ENCODE results near the gene GBA2.

The GBA2 gene

DNA sequence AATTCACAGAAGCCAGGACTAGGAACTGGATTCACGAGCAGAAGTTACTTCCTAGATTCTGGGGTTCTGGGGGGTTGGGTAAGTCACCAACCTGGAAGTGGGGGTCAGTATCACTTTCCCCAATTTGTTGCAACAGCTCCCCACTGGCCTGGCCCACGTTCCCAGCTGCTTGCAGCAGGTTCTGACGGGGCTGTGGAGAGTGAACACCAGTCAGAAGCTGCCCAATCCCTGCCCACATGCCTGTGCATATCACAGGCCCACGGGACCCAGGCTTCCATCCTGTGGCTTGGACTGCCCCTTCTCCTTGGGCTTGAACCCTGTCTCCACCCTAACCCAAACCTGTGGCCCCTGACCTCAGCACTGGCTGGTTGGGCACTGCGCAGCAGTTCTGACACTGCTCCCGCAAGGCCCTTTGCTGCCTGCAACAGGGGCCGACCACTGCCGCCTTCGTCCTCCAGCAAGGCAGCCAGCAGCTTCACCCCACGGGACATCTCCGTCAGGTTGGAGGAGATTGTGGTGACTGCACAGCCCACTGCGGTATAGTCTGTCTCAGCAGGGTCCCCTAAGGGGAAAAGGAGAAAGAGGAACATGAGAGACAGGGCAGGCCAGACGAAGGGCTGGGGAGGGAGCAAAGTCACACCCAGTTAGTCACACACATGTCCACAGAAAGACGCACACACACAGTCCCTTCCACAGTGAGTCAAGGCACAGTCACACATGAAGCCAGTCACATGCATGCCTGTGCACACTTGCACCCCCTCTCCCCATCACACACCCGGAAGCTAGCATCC lies 30.1 kb downstream of the GBA2 start:
- DNase-seq (ENCODE audit: insufficient read length, low spot score) (no peak), FAIRE-seq (no peak)

DNA sequence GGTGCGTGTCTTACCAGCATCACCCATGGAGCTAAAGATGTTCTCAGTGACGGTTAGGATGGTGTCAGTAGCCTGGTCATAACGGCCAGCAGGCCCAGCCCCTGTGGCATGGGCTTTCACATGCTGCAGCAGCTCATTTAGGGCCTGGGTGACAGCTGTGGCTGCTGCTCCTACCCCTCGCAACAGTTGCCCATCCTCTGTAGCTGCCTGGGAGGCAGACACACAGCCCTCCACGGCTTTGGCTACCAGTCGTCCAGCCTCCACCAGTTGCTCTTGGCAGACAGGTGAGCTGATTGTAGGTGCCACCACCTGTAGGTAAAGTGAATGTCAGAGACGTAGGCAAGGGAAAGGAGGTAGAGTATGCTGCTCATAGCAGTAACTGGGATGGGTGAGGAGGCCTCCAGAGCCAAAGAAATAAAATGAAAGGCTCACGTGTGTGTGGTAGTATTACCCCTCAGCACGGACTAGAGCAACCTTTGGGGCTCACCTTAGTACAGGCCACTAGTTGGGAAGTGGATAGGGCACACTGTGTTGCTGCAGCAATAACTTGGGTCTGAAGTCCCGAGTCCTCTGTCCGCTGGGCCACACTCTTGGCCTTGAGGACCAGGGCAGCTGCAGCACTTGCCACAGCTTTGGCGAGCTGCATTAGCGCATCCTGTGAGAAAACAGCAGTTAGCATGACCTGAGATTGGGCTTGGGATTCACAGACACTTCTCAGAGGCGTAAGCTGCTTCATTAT lies 31.7 kb downstream of the GBA2 start:
- DNase-seq (ENCODE audit: insufficient read length, low spot score) (no peak), FAIRE-seq (no peak)

GRCh38 chr9:35716230-35716629 lies 32.8 kb downstream of the GBA2 start:
- FAIRE-seq (no peak), DNase-seq (ENCODE audit: insufficient read length, low spot score) (no peak)

- DNase-seq (ENCODE audit: insufficient read length, low spot score) (no peak), FAIRE-seq (no peak)
Measured at GRCh38 chr9:35714579-35715252, 34.3 kb downstream of the GBA2 start.

DNA sequence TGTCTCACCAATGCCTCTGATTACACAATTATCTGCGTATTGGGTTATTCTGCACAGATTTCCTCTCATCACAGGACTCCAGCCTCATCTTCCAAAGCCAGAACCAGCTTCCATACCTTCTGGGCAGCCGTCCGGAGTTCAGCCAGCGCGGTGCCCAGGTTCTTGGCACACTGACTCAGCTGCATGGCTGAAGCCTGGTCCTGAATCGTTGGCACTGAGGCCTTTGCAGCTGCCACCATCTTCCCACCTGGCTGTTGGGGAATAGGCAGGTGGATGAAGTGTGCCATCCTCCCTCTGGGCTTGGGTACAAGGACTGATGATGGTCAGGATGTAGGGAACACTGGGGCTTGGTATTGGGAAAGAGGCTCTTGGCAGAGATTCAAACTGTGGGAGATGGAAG lies 34.9 kb downstream of the GBA2 start:
- no peak for FAIRE-seq
- no peak for DNase-seq (ENCODE audit: insufficient read length, low spot score)

- FAIRE-seq (no peak), DNase-seq (ENCODE audit: insufficient read length, low spot score) (no peak)
Measured at GRCh38 chr9:35713578-35713977, 35.5 kb downstream of the GBA2 start.

- DNase-seq (ENCODE audit: insufficient read length, low spot score) (no peak), FAIRE-seq (no peak)
Measured at GRCh38 chr9:35712762-35713400, 36.1 kb downstream of the GBA2 start.

DNA sequence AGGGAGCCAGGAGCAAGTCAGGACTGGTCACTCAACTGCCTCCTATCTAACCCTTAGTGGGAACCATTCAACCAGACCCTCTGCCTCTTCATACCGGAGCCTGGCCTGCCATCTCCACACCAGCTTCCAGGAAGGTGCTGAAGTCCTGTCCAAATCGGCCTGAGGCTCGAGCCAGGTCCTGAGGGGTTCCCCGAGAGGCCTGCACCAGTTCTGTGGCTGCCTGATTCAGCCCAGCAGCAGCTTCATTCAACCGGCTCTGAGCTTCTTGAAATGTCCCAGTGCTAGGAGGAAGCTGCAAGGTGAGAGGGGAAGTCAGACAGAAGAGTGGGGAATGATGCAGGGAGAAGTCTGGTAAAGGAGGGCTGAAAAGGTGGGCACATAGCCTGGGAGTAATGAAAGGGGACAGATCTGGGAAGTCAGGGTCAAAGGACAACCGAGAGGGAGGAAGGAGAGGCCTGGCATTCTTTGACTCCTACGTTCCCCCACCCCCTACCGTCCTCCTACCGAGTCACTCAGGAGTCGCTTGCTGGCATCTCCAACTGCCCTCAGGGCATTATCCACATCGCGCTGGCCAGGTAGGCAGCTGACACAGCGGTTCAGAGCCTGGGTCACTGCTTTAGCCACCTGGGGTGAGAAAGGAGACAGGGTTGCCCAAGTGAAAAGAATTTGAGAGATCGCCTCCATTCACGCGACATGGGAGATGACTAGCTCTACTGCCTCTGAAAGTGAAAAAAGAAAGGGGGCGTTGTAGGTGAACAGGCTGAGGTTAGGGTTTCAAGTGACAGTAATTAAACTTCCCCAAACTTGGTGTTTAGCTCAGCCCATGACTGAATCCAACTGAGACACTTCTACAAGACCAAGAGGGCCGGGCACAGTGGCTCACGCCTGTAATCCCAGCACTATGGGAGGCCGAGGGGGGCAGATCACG lies 37.3 kb downstream of the GBA2 start:
- DNase-seq (ENCODE audit: insufficient read length, low spot score) (no peak), FAIRE-seq (no peak)

GRCh38 chr9:35710818-35711500 lies 38.1 kb downstream of the GBA2 start:
- FAIRE-seq, result no peak
- no peak for DNase-seq (ENCODE audit: insufficient read length, low spot score)

DNA sequence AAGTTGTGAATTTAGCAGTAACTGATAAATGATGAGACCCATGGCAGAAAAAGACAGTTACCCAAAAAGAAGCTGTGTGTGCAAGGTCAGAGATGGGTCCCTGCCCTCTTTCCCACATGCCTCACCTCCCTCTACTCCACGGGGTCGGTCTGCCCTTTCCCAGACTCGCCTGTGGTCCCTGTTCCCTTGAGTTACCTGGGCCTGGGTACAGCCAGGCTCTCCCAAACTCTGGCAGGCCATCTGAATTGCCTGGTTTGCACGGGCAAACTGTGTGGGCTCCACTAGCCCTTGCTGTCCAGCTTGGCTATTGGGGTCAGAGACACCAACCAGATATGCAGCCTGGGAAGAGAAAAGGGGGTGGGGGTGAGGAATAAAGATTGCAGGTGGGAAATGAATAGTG lies 40.9 kb downstream of the GBA2 start:
- FAIRE-seq (no peak), DNase-seq (ENCODE audit: insufficient read length, low spot score) (no peak)

GRCh38 chr9:35706951-35707350 lies 42.1 kb downstream of the GBA2 start:
- DNase-seq (ENCODE audit: insufficient read length, low spot score) (no peak), FAIRE-seq (no peak)

DNA sequence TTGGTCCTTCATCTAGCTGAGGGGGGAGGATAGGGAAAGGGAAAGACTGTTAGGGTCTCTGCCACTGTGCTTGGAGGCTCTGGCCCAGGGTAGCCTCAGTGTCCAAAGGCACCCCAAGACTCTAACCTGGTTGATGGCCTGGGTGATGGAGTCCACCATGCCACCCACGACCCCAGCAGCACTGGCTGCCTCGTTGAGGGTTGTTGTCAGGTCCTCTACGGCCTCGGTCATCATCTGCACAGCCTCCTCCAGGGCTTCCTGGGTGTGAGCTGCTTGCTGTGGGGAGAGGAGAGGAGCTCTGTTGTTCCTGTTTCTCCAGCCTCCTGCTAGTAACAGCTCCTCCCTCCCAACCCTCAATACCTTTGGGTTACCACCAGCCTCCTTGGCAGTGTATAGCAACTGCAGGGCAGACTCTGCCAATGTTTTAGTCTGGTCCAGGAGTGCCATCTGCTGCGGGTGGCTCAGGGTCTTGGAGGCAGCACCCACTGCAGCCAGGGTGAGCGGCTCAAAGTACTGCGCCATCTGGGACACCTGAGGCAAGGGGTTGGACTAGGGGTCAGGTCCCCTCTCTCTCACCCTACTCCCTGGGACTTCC lies 43.1 kb downstream of the GBA2 start:
- DNase-seq (ENCODE audit: insufficient read length, low spot score), result no peak
- FAIRE-seq, result no peak

- no peak for DNase-seq (ENCODE audit: insufficient read length, low spot score)
- no peak for FAIRE-seq
Measured at GRCh38 chr9:35705372-35705771, 43.7 kb downstream of the GBA2 start.

DNA sequence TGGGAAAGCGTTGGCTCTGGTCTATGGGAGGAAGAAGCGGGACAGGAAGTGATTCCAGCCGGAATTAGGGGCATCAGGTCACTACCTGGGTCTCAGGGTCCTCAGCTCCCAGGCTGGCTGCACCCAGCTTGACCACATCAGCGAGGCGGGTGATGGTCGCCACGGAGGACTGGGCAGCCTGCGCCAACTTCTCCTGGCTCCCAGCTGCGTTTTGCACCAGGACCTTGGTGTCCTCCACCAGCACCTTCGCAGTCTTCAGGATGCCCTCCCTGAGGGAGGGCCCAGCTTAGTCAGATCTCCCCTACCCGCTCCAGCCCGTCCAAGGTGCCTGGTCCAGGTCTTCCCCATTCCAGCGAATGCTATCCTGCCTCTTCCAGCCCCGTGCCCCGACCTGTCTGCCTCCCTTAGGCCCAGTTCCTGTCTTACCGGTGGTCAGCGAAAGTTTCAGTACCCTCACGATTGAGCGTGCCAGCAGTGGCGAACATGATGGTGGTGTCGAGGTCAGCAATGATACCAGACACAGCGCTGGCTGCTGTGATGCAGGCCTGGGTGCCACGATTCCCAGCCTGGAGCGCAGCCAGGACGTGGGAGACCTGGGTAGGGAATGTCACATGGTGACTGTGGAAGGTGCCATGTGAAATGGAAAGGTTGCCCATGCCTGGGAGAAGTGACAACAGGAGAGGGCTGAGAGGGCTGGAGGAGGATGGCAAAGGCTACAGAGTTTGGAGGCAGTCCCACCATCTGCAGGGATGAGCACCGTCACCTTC lies 44.9 kb downstream of the GBA2 start:
- FAIRE-seq (no peak), DNase-seq (ENCODE audit: insufficient read length, low spot score) (no peak)

- DNase-seq (ENCODE audit: insufficient read length, low spot score) (no peak), FAIRE-seq (no peak)
Measured at GRCh38 chr9:35702696-35703095, 46.3 kb downstream of the GBA2 start.

- DNase-seq (ENCODE audit: insufficient read length, low spot score) (no peak), FAIRE-seq (no peak)
Measured at GRCh38 chr9:35700942-35701341, 48.1 kb downstream of the GBA2 start.

GRCh38 chr9:35700031-35700430 lies 49.0 kb downstream of the GBA2 start:
- no peak for DNase-seq (ENCODE audit: insufficient read length, low spot score)
- no peak for FAIRE-seq

DNA sequence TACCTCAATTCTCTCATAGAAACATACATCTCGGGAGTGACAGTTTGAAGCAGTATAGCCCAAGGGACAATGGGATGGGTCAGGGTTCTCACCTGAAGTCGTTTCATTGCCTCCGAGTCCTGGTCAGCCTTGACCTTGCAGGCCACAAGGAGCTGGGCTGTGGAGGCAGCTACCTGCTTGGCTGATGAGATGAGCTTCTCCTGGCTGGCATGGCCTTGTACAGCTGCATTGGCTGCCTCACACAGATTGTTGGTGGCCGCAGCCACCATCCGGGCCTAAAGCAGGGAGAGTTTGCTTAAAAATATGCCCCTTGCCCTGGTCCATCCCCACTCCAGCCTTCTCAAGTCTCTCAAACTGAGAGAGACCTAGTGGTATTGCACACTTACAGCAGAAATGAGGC lies 50.8 kb downstream of the GBA2 start:
- FAIRE-seq (no peak), DNase-seq (ENCODE audit: insufficient read length, low spot score) (no peak)

Measured in HTR-8/SVneo (cell line).